Measurements from ENCODE around the gene GPX3. TPM values are rescaled to one million over a fixed set of nuclear protein-coding genes. Genes with fewer than 3 reads are reported as not detected.

GPX3 gene
- total and polyA plus RNA-seq, 8 donors, result 70.5 to 828 (median 302) TPM

GRCh38 chr5:150989695-150990094, 30.7 kb upstream of the GPX3 start:
- Histone ChIP-seq H3K4me1 (no peaks in the 10 kb centered on the region), H3K9me3 (peaks cover 0 to 7% (median 2%) of the 10 kb centered on the region in 4 donors), H3K36me3 (no peaks in the 10 kb centered on the region), H3K4me3 (no peak overlapping the region), H3K27me3 (no peaks in the 10 kb centered on the region), H3K27ac (no peak overlapping the region)
- 66 to 77% (median 75%) methylated on average over 3 of the region's 3 CpGs for WGBS, 5 donors
- TF ChIP-seq POLR2A (IDR thresholded peaks at IDR 0.05), result no peak
- TF ChIP-seq POLR2AphosphoS5 (IDR thresholded peaks at IDR 0.05), result no peak
- TF ChIP-seq EP300 (IDR thresholded peaks at IDR 0.05), result no peak
- TF ChIP-seq CTCF (IDR thresholded peaks at IDR 0.05), result no peak
- intact Hi-C loops (cut with DNase I; ENCODE audit: low total_unique reads), result no loop called here
- DNase-seq, result no peak

GRCh38 chr5:150992705-150993104, 27.7 kb upstream of the GPX3 start:
- WGBS, 5 donors, result 89 to 99% (median 97%) methylated on average over 6 of the region's 6 CpGs
- Histone ChIP-seq H3K4me1 (no peaks in the 10 kb centered on the region), H3K27ac (no peak overlapping the region), H3K9me3 (peaks cover 0 to 8% (median 2%) of the 10 kb centered on the region in 4 donors), H3K4me3 (no peak overlapping the region), H3K36me3 (no peaks in the 10 kb centered on the region), H3K27me3 (no peaks in the 10 kb centered on the region)
- TF ChIP-seq POLR2AphosphoS5 (IDR thresholded peaks at IDR 0.05) (no peak), EP300 (IDR thresholded peaks at IDR 0.05) (no peak), POLR2A (IDR thresholded peaks at IDR 0.05) (no peak), CTCF (IDR thresholded peaks at IDR 0.05) (no peak)
- intact Hi-C loops (cut with DNase I; ENCODE audit: low total_unique reads), result no loop called here
- DNase-seq, result no peak

DNA sequence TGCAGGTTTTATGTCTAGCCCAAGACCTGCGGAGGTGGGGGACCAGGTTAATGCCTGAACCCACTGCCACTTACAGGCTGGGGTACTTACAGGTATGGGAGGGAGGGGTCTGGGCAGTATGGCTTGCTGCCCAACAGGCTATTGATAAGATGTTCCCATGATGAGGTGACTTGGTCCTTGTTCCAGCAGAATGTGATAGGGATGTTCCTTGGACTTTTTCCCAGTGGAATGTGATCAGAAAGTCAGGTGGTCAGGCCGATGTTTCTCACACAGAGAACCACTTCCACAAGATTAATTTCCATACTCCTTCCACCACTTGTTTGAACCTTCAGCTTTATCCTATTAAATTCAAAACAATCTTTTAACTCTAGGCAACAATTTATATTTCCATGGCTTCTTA, 27.0 kb upstream of the GPX3 start:
- intact Hi-C loops (cut with DNase I; ENCODE audit: low total_unique reads), result no loop called here
- Histone ChIP-seq H3K27me3 (no peaks in the 10 kb centered on the region), H3K9me3 (peaks cover 0 to 8% (median 2%) of the 10 kb centered on the region in 4 donors), H3K4me1 (no peaks in the 10 kb centered on the region), H3K27ac (no peak overlapping the region), H3K36me3 (no peaks in the 10 kb centered on the region), H3K4me3 (no peak overlapping the region)
- 84 to 94% (median 93%) methylated on average over 2 of the region's 2 CpGs for WGBS, 5 donors
- DNase-seq, result no peak
- no peak for TF ChIP-seq POLR2A (IDR thresholded peaks at IDR 0.05)
- no peak for TF ChIP-seq POLR2AphosphoS5 (IDR thresholded peaks at IDR 0.05)
- no peak for TF ChIP-seq EP300 (IDR thresholded peaks at IDR 0.05)
- TF ChIP-seq CTCF (IDR thresholded peaks at IDR 0.05), result no peak

GRCh38 chr5:150993826-150994412, 26.5 kb upstream of the GPX3 start:
- no peak overlapping the region for H3K27ac ChIP-seq
- H3K27me3 ChIP-seq, result no peaks in the 10 kb centered on the region
- no peak for DNase-seq
- no peak overlapping the region for H3K4me3 ChIP-seq
- no peaks in the 10 kb centered on the region for H3K36me3 ChIP-seq
- 30 to 39% (median 36%) methylated on average over 1 of the region's 1 CpG for WGBS, 5 donors
- H3K4me1 ChIP-seq, result no peaks in the 10 kb centered on the region
- peaks cover 0 to 8% (median 2%) of the 10 kb centered on the region in 4 donors for H3K9me3 ChIP-seq
- TF ChIP-seq EP300 (IDR thresholded peaks at IDR 0.05) (no peak), POLR2A (IDR thresholded peaks at IDR 0.05) (no peak), CTCF (IDR thresholded peaks at IDR 0.05) (no peak), POLR2AphosphoS5 (IDR thresholded peaks at IDR 0.05) (no peak)
- intact Hi-C loops (cut with DNase I; ENCODE audit: low total_unique reads), result no loop called here

All from stomach (tissue), 9 donors.